Ovary (tissue), 9 donors: ENCODE data around the gene PIGH. TPM values are rescaled to one million over a fixed set of nuclear protein-coding genes. Genes with fewer than 3 reads are reported as not detected.
"Not testable (repeated sequence)": the region's sequence is repeated elsewhere in the genome, so short reads cannot be mapped to it uniquely, and the experiment has no call there.

Source experiments
- DNase-seq, 5 donors: peaks; one replicate each; pipeline ENCODE4 v3.0.0-alpha.2; 2019 to 2020
- H3K27ac ChIP-seq, 2 donors: fragments of 200-600 bp; one replicate each; pipeline versions ENCODE4 v1.5.1 to v1.8.0; 2019 to 2022
- H3K27me3 ChIP-seq: fragments of 200-600 bp; one replicate; pipeline ENCODE4 v1.8.0; 2022
- H3K36me3 ChIP-seq: fragments of 200-600 bp; sonication (generic); one replicate; pipeline ENCODE4 v1.5.1; 2019
- H3K4me1 ChIP-seq: one replicate; pipeline ENCODE4 v1.8.1; 2013; ENCODE audit warnings: mild to moderate bottlenecking, moderate library complexity; ENCODE audit not compliant: insufficient read depth
- H3K4me3 ChIP-seq: fragments of 200-600 bp; sonication (generic); one replicate; pipeline ENCODE4 v1.5.1; 2017
- H3K9me3 ChIP-seq, 2 donors: fragments of 200-600 bp in 1 of 2; sonication (generic) in 1 of 2; one replicate each; pipeline versions ENCODE4 v1.5.1 to v1.8.1; 2013 to 2019; ENCODE audit warnings: mild to moderate bottlenecking in 1 of 2, moderate library complexity in 1 of 2
- EP300 ChIP-seq: sonication (generic); formaldehyde crosslinking; IDR thresholded peaks from one replicate; pipeline ENCODE4 v1.6.1; 2017; ENCODE audit warnings: antibody characterized with exemption
- POLR2A ChIP-seq: fragments of 450-650 bp; IDR thresholded peaks from one replicate; pipeline ENCODE4 v1.6.1; 2017; ENCODE audit warnings: antibody characterized with exemption, mild to moderate bottlenecking, moderate library complexity
- WGBS, 3 donors: extraction: QIAGEN DNeasy Blood & Tissue Kit in 1 of 3; methylation state at CpG; one replicate each; pipeline versions ENCODE4 v1.1.5 to v1.1.7; 2013 to 2017; 5-methylcytosine and 5-hydroxymethylcytosine counted together
- intact Hi-C, 4 donors: fragments of 100-400 bp; cut with DNase I; formaldehyde crosslinking; loops; one replicate each; pipeline versions ENCODE4 v1.11.0 to v1.15.1; 2022 to 2023
- polyA plus RNA-seq, 2 donors: library from polyadenylated mRNA; stranded (reverse); fragments of 200-250 nt in 1 of 2; fragments of 350-450 nt in 1 of 2; fragmentation: Illumina TruSeq in 1 of 2; extraction: RNeasy Lipid Tissue Mini Kit (QIAGEN cat#74804) in 1 of 2; gene quantifications; one replicate each; pipeline ENCODE4 v1.2.3, GENCODE V29; 2013 to 2014
- small RNA-seq: library from RNA; depleted of rRNA; stranded (forward); fragments of <200 nt; gene quantifications from one replicate; pipeline ENCODE3, GENCODE V24; 2016
- total RNA-seq, 7 donors: library from RNA; depleted of rRNA in 2 of 7; stranded (reverse); fragments of >200 nt in 2 of 7; fragmentation: NEBNext Ultra II Directional in 3 of 7; extraction: Animal tissue kit (Norgen Biotek cat#: 25700) in 3 of 7; gene quantifications; one replicate each; pipeline versions ENCODE4 v1.1.0 to v1.2.4, GENCODE V29; 2016 to 2023
- TF ChIP-seq, protein P1 (sequence below), 3 donors: fragments of 450-650 bp in 2 of 3; fragments of 200-600 bp in 1 of 3; IDR thresholded peaks; one replicate each; pipeline versions ENCODE4 v1.5.1 to v1.8.0; 2016 to 2022; ENCODE audit warnings: antibody characterized with exemption in 3 of 3, mild to moderate bottlenecking in 1 of 3
- donor health status: DM: no; HTN: no; CAD: no; lungs with moderate emphysema.
- donor health status: DM: no; HTN: no; CAD: no.
- donor health status: Bipolar disorder and iron deficiency.
- donor health status: DM: yes; HTN: yes; CAD: no.
- donor health status: DM: no; HTN: no; CAD: no.
- donor health status: DM: yes; HTN: yes; CAD: no.

Gene PIGH
- total and polyA plus RNA-seq, 9 donors = 21.9 to 35.2 (median 30.2) TPM

DNA sequence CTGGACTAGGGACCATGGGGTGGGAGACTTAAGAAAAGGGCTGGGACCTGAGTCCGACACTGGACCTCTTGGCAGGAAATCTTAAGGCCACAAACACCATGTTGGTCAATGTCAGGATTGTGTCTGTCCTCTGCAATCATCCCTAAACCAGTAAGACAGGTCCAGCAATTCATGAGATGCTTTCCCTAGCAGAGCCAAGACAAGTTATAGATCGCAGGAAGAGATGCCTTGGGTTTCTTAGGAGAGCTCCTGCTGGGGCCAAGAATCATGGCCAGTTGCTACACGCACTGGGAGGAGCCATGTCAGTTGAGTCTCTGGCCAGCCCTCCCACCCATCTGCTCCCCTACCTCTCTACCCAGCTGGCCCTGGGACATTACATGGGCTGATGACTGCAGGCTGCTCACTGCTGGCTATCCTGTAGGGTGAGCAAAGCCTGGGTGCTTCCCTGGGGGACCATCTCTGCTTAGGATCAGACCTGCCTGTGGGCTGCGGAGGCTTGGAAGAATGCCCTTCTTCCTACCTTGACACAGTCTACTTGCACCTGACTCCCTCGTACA, 52.8 kb downstream of the PIGH start:
- DNase-seq = no peak
- 87 to 95% (median 91%) methylated on average over 5 of the region's 5 CpGs for WGBS, 3 donors
- TF ChIP-seq POLR2A (no peak), EP300 (no peak)
- TF ChIP-seq, protein P1, sequence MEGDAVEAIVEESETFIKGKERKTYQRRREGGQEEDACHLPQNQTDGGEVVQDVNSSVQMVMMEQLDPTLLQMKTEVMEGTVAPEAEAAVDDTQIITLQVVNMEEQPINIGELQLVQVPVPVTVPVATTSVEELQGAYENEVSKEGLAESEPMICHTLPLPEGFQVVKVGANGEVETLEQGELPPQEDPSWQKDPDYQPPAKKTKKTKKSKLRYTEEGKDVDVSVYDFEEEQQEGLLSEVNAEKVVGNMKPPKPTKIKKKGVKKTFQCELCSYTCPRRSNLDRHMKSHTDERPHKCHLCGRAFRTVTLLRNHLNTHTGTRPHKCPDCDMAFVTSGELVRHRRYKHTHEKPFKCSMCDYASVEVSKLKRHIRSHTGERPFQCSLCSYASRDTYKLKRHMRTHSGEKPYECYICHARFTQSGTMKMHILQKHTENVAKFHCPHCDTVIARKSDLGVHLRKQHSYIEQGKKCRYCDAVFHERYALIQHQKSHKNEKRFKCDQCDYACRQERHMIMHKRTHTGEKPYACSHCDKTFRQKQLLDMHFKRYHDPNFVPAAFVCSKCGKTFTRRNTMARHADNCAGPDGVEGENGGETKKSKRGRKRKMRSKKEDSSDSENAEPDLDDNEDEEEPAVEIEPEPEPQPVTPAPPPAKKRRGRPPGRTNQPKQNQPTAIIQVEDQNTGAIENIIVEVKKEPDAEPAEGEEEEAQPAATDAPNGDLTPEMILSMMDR (IDR thresholded peaks at IDR 0.05) = no peak
- H3K4me3 ChIP-seq = no peak overlapping the region
- H3K27ac ChIP-seq = no peak overlapping the region
- H3K36me3 ChIP-seq = no peaks in the 10 kb centered on the region
- no peaks in the 10 kb centered on the region for H3K9me3 ChIP-seq
- intact Hi-C loops = no loop called here
- H3K27me3 ChIP-seq = no peaks in the 10 kb centered on the region
- H3K4me1 ChIP-seq = no peaks in the 10 kb centered on the region

DNA sequence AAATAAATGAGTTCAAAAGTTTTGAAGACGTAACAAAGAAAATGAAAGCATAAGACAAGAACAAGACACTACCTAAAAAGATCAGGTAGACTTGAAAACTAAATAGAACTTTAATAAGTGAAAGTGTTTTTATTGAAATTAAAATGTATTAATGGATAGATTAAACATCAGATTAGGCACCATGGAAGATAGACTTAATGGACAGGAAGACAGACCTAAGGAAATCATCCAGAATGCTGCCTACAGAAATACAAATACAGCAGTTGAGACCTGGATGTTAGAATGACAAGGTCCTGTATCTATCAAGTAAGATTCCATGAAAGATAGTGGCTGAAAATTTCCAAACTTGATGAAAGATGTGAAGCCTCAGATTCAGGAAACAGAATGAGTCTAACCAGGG, 55.5 kb downstream of the PIGH start:
- 98 to 100% (median 99%) methylated on average over 1 of the region's 1 CpG for WGBS, 3 donors
- DNase-seq = no peak
- intact Hi-C loops = no loop called here
- no peak overlapping the region for H3K27ac ChIP-seq
- no peaks in the 10 kb centered on the region for H3K9me3 ChIP-seq
- no peaks in the 10 kb centered on the region for H3K36me3 ChIP-seq
- H3K4me3 ChIP-seq = no peak overlapping the region
- no peaks in the 10 kb centered on the region for H3K4me1 ChIP-seq
- no peaks in the 10 kb centered on the region for H3K27me3 ChIP-seq
- TF ChIP-seq EP300 (no peak), POLR2A (no peak)
- TF ChIP-seq, protein P1 (IDR thresholded peaks at IDR 0.05) = no peak

DNA sequence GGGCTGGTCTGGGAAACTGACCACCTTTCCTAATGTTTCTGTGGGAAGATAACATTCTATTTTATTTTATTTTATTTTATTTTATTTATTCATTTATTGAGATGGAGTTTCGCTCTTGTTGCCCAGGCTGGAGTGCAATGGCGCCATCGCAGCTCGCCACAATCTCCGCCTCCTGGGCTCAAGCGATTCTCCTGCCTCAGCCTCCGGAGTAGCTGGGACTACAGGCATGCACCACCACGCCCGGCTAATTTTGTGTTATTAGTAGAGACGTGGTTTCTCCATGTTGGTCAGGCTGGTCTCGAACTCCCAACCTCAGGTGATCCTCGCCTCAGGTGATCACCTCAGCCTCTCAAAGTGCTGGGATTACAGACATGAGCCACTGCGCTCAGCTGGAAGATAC, 57.4 kb downstream of the PIGH start:
- H3K4me3 ChIP-seq, H3K9me3 ChIP-seq, H3K36me3 ChIP-seq, DNase-seq, intact Hi-C loops, H3K4me1 ChIP-seq, H3K27me3 ChIP-seq, H3K27ac ChIP-seq: not testable (repeated sequence)
- 94 to 97% (median 95%) methylated on average over 13 of the region's 13 CpGs for WGBS, 3 donors

DNA sequence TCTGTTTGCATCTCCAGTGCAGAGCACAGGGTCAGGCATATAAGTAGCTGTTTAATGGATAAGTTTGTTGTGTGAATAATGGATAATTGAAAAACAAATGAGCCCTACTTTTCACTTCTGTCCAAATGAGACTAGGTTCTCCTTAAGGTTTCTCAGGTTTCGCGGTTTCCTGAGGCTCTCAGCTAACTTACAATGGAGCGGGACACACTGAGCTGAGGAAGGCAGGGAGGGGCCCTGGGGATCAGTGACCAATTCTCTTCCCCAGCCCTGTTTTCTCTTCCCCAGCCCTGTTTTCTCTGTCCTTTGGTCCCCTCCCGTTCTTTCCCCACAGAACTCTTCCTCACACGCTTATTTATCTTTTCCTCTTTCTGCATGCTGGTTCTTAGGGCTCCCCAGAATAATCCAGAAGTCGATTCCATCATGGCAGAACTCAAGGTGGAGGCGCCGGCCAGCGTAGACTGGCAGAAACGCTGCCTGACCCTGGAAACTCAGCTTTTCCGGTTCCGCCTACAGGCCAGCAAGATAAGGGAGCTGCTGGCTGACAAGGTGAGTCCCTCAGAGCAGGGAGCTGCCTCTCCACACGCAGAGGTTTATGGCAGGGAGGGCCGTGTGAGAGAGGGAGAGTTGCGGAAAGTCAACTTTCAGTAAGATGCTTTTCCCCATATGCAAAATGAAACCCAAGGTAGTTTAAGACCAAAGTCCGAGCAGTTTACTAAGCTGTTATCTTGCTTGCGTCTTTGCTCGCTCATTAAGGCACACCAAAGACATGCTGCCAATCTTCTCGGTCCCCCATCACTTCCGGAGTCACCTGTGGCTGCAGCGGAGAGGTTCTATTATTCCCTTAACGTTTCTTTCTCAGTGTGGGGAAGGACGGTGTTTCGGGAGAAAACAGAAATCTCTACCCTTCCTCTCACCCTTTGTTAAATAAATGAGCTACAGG, 58.4 kb downstream of the PIGH start:
- no peaks in the 10 kb centered on the region for H3K27me3 ChIP-seq
- intact Hi-C loops = no loop called here
- no peak overlapping the region for H3K27ac ChIP-seq
- H3K4me1 ChIP-seq = no peaks in the 10 kb centered on the region
- TF ChIP-seq, protein P1 (IDR thresholded peaks at IDR 0.05) = no peak
- TF ChIP-seq EP300 (no peak), POLR2A (no peak)
- no peak overlapping the region for H3K4me3 ChIP-seq
- no peak for DNase-seq
- H3K36me3 ChIP-seq = no peaks in the 10 kb centered on the region
- H3K9me3 ChIP-seq = no peaks in the 10 kb centered on the region
- WGBS, 3 donors = 35 to 38% (median 36%) methylated on average over 24 of the region's 24 CpGs

Small RNA genes within 50 kb of the gene (small RNA-seq; reads per million reads assigned to genes)
- not detected for gene AL132640.3
- not detected for gene RF00019

Other genes with a start within 250 kb of the PIGH start
- gene ATP6V1D, start 240.5 kb downstream of the PIGH start, total RNA-seq = 10 to 100 TPM; 30.7 to 54.1 (median 35.4) TPM
- gene ATP6V1D, start 240.5 kb downstream of the PIGH start, polyA plus RNA-seq = 10 to 100 TPM; 21.5 to 77.1 TPM
- 10 to 100 TPM; 28.0 to 63.8 (median 49.1) TPM for gene EIF2S1, start 239.9 kb downstream of the PIGH start, total RNA-seq
- gene EIF2S1, start 239.9 kb downstream of the PIGH start, polyA plus RNA-seq = 100 to 1,000 TPM in 1 of 2 donors, 10 to 100 TPM in 1; 35.7 to 102 TPM
- gene PLEK2, start 188.1 kb downstream of the PIGH start, total RNA-seq = 1 to 10 TPM in 3 of 7 donors, under 1 TPM in 2, not detected in 2; 0.43 to 2.8 (median 1.9) TPM
- gene PLEK2, start 188.1 kb downstream of the PIGH start, polyA plus RNA-seq = 100 to 1,000 TPM in 1 of 2 donors, 1 to 10 TPM in 1; 1.9 to 130 TPM
- gene TMEM229B, start 111.5 kb downstream of the PIGH start, total RNA-seq = 1 to 10 TPM; 1.2 to 4.6 (median 2.9) TPM
- 10 to 100 TPM in 1 of 2 donors, 1 to 10 TPM in 1; 2.1 to 11.9 TPM for gene TMEM229B, start 111.5 kb downstream of the PIGH start, polyA plus RNA-seq
- 10 to 100 TPM in 1 of 7 donors, 1 to 10 TPM in 5, under 1 TPM in 1; 0.78 to 15.7 (median 3.9) TPM for gene PLEKHH1, start 67.0 kb downstream of the PIGH start, total RNA-seq
- gene PLEKHH1, start 67.0 kb downstream of the PIGH start, polyA plus RNA-seq = 1 to 10 TPM; 2.0 to 6.8 TPM
- 10 to 100 TPM in 4 of 7 donors, 1 to 10 TPM in 3; 1.4 to 33.7 (median 10.5) TPM for gene ARG2, start 19.7 kb upstream of the PIGH start, total RNA-seq
- gene ARG2, start 19.7 kb upstream of the PIGH start, polyA plus RNA-seq = 1 to 10 TPM; 2.9 to 3.9 TPM
- 10 to 100 TPM; 34.6 to 76.5 (median 64.7) TPM for gene VTI1B, start 74.4 kb upstream of the PIGH start, total RNA-seq
- gene VTI1B, start 74.4 kb upstream of the PIGH start, polyA plus RNA-seq = 10 to 100 TPM; 41.6 to 93.1 TPM
- gene RDH11, start 95.5 kb upstream of the PIGH start, total RNA-seq = 10 to 100 TPM; 30.3 to 46.9 (median 36.6) TPM
- 10 to 100 TPM; 32.7 to 90.0 TPM for gene RDH11, start 95.5 kb upstream of the PIGH start, polyA plus RNA-seq
- under 1 TPM in 1 of 7 donors, not detected in 6; 0.30 TPM for gene RDH12, start 101.6 kb upstream of the PIGH start, total RNA-seq
- gene RDH12, start 101.6 kb upstream of the PIGH start, polyA plus RNA-seq = under 1 TPM in 1 of 2 donors, not detected in 1; 0.10 TPM
- gene ZFYVE26, start 216.3 kb upstream of the PIGH start, total RNA-seq = 10 to 100 TPM; 16.1 to 27.0 (median 20.3) TPM
- 10 to 100 TPM in 1 of 2 donors, 1 to 10 TPM in 1; 6.1 to 22.2 TPM for gene ZFYVE26, start 216.3 kb upstream of the PIGH start, polyA plus RNA-seq
- 10 to 100 TPM; 23.2 to 70.1 (median 45.0) TPM for gene RAD51B, start 219.5 kb upstream of the PIGH start, total RNA-seq
- 10 to 100 TPM; 21.6 to 22.1 TPM for gene RAD51B, start 219.5 kb upstream of the PIGH start, polyA plus RNA-seq